NOMO-1 (cell line): ENCODE measurements around the gene BHLHE23.
"Not testable (repeated sequence)": the region's sequence is repeated elsewhere in the genome, so short reads cannot be mapped to it uniquely, and the experiment has no call there.

Experiments
- DNase-seq, 2 experiments: peaks; one replicate each; lab custom pipeline; 2025; ENCODE audit not compliant: unreplicated experiment in 2 of 2; lab: John Stamatoyannopoulos, UW

Gene BHLHE23

GRCh38 chr20:62962891-62963613 lies 43.7 kb downstream of the BHLHE23 start:
- DNase-seq, result no peak

GRCh38 chr20:62962221-62962879 lies 44.4 kb downstream of the BHLHE23 start:
- DNase-seq, result no peak

- no peak for DNase-seq
Observed at GRCh38 chr20:62961799-62962198, 45.0 kb downstream of the BHLHE23 start.

- no peak for DNase-seq
Observed at GRCh38 chr20:62961310-62961783, 45.4 kb downstream of the BHLHE23 start.

- DNase-seq, result not testable (repeated sequence)
Observed at GRCh38 chr20:62960446-62961309, 46.1 kb downstream of the BHLHE23 start.

GRCh38 chr20:62959998-62960436 lies 46.7 kb downstream of the BHLHE23 start:
- DNase-seq, result no peak

- no peak for DNase-seq
Observed at GRCh38 chr20:62959101-62959971, 47.4 kb downstream of the BHLHE23 start.

GRCh38 chr20:62958388-62959100 lies 48.2 kb downstream of the BHLHE23 start:
- no peak for DNase-seq

- DNase-seq, result no peak
Observed at GRCh38 chr20:62957136-62958117, 49.3 kb downstream of the BHLHE23 start.

- no peak for DNase-seq
Observed at GRCh38 chr20:62956387-62957135, 50.2 kb downstream of the BHLHE23 start.
